H9 (cell line): ENCODE results near the gene GPR68. TPM values are rescaled to one million over a fixed set of nuclear protein-coding genes. Genes with fewer than 3 reads are reported as not detected.

Source experiments
- DNase-seq: peaks from one replicate; pipeline ENCODE4 v3.0.0-alpha.2; 2017
- H2AFZ ChIP-seq: one replicate; pipeline ENCODE4 v1.6.1; 2013; ENCODE audit warnings: mild to moderate bottlenecking, low read length, control low read depth, moderate library complexity
- H2AK5ac ChIP-seq: 2 replicates; pipeline ENCODE4 v1.6.1; 2013; ENCODE audit warnings: low read length, control low read depth, mixed read lengths; ENCODE audit not compliant: insufficient read length
- H2BK120ac ChIP-seq: one replicate; pipeline ENCODE4 v1.6.1; 2013; ENCODE audit warnings: low read depth, mild to moderate bottlenecking, low read length, control low read depth, inconsistent platforms; ENCODE audit not compliant: poor library complexity, severe bottlenecking
- H2BK12ac ChIP-seq: 2 replicates; pipeline ENCODE4 v1.6.1; 2013; ENCODE audit warnings: low read length, control low read depth, mixed read lengths, low read depth; ENCODE audit not compliant: insufficient read length
- H2BK15ac ChIP-seq: 2 replicates; pipeline ENCODE4 v1.6.1; 2013; ENCODE audit warnings: low read depth, low read length, control low read depth
- H2BK20ac ChIP-seq: one replicate; pipeline ENCODE4 v1.6.1; 2013; ENCODE audit warnings: low read depth, mild to moderate bottlenecking, low read length, control low read depth, inconsistent platforms; ENCODE audit not compliant: poor library complexity, severe bottlenecking
- H2BK5ac ChIP-seq: 2 replicates; pipeline ENCODE4 v1.6.1; 2013; ENCODE audit warnings: low read length, control low read depth, mixed read lengths; ENCODE audit not compliant: insufficient read length
- H3K14ac ChIP-seq: 2 replicates; pipeline ENCODE4 v1.6.1; 2013; ENCODE audit warnings: low read length, control low read depth; ENCODE audit not compliant: insufficient read depth
- H3K18ac ChIP-seq: 2 replicates; pipeline ENCODE4 v1.6.1; 2013; ENCODE audit warnings: low read depth, mild to moderate bottlenecking, mixed read lengths, low read length, control low read depth; ENCODE audit not compliant: insufficient read length
- H3K23ac ChIP-seq: 2 replicates; pipeline ENCODE4 v1.6.1; 2013; ENCODE audit warnings: low read length, control low read depth, mixed read lengths, low read depth; ENCODE audit not compliant: insufficient read length
- H3K23me2 ChIP-seq: 2 replicates; pipeline ENCODE4 v1.6.1; 2013; ENCODE audit warnings: low read depth, mild to moderate bottlenecking, mixed read lengths, low read length, control low read depth; ENCODE audit not compliant: insufficient read length, poor library complexity, severe bottlenecking
- H3K27ac ChIP-seq: 2 replicates; pipeline ENCODE4 v1.5.1; 2013; ENCODE audit warnings: low read length, control low read depth, mixed read lengths, low read depth; ENCODE audit not compliant: insufficient read length
- H3K27me3 ChIP-seq: 2 replicates; pipeline ENCODE4 v1.6.1; 2013; ENCODE audit warnings: low read length, control low read depth, inconsistent platforms; ENCODE audit not compliant: insufficient read depth
- H3K4ac ChIP-seq: 2 replicates; pipeline ENCODE4 v1.6.1; 2013; ENCODE audit warnings: low read depth, mild to moderate bottlenecking, control low read depth, inconsistent platforms, low read length, moderate library complexity
- H3K4me1 ChIP-seq: 2 replicates; pipeline ENCODE4 v1.6.1; 2013; ENCODE audit warnings: low read length, control low read depth, inconsistent platforms; ENCODE audit not compliant: insufficient read depth
- H3K4me2 ChIP-seq: 2 replicates; pipeline ENCODE4 v1.6.1; 2013; ENCODE audit warnings: low read length, control low read depth, mixed read lengths; ENCODE audit not compliant: insufficient read length, insufficient read depth
- H3K56ac ChIP-seq: 2 replicates; pipeline ENCODE4 v1.6.1; 2013; ENCODE audit warnings: low read depth, mild to moderate bottlenecking, mixed read lengths, low read length, control low read depth; ENCODE audit not compliant: insufficient read length
- H3K79me1 ChIP-seq: 2 replicates; pipeline ENCODE4 v1.6.1; 2013; ENCODE audit warnings: low read depth, mild to moderate bottlenecking, moderate library complexity, low read length, control low read depth, inconsistent platforms; ENCODE audit not compliant: insufficient read depth, poor library complexity, severe bottlenecking
- H3K79me2 ChIP-seq: 2 replicates; pipeline ENCODE4 v1.6.1; 2013; ENCODE audit warnings: low read length, control low read depth, inconsistent platforms; ENCODE audit not compliant: insufficient read depth
- H3K9ac ChIP-seq: 2 replicates; pipeline ENCODE4 v1.6.1; 2013; ENCODE audit warnings: low read length, control low read depth, mixed read lengths; ENCODE audit not compliant: insufficient read length; ENCODE audit errors: extremely low read depth
- H3K9me3 ChIP-seq: one replicate; pipeline ENCODE4 v1.6.1; 2013; ENCODE audit warnings: low read depth, low read length, inconsistent platforms; ENCODE audit not compliant: control insufficient read depth
- H3T11ph ChIP-seq: one replicate; pipeline ENCODE4 v1.6.1; 2013; ENCODE audit warnings: mild to moderate bottlenecking, low read length, control low read depth, inconsistent platforms
- H4K20me1 ChIP-seq: one replicate; pipeline ENCODE4 v1.6.1; 2013; ENCODE audit not compliant: control insufficient read depth, insufficient read length, insufficient read depth
- H4K5ac ChIP-seq: 2 replicates; pipeline ENCODE4 v1.6.1; 2013; ENCODE audit warnings: low read depth, mild to moderate bottlenecking, mixed read lengths, low read length, control low read depth; ENCODE audit not compliant: insufficient read length
- H4K8ac ChIP-seq: replicated peaks from 2 replicates; pipeline ENCODE4 v1.6.1; 2013; ENCODE audit warnings: low read length, control low read depth, mixed read lengths, low read depth; ENCODE audit not compliant: insufficient read length
- H4K91ac ChIP-seq: 2 replicates; pipeline ENCODE4 v1.6.1; 2013; ENCODE audit warnings: low read depth, mild to moderate bottlenecking, moderate library complexity, mixed read lengths, low read length, control low read depth; ENCODE audit not compliant: insufficient read length
- H3K27ac Mint-ChIP-seq, 3 experiments: 2 replicates in 2 of 3; 3 replicates in 1 of 3; pipeline ENCODE4 v1.8.0; 2020 to 2021; ENCODE audit warnings: mixed read lengths in 3 of 3, mild to moderate bottlenecking in 1 of 3, moderate library complexity in 1 of 3
- H3K27me3 Mint-ChIP-seq: 2 replicates; pipeline ENCODE4 v1.8.0; 2021; ENCODE audit warnings: low read depth, mild to moderate bottlenecking, moderate library complexity, mixed read lengths
- H3K36me3 Mint-ChIP-seq, 3 experiments: 2 replicates in 2 of 3; 3 replicates in 1 of 3; pipeline ENCODE4 v1.8.0; 2020 to 2021; ENCODE audit warnings: low read depth in 3 of 3, mixed read lengths in 3 of 3; ENCODE audit not compliant: insufficient read depth in 1 of 3
- H3K4me1 Mint-ChIP-seq, 2 experiments: 2 replicates each; pipeline ENCODE4 v1.8.0; 2020; ENCODE audit warnings: mixed read lengths in 2 of 2
- H3K4me3 Mint-ChIP-seq, 2 experiments: 2 replicates in 1 of 2; 3 replicates in 1 of 2; pipeline ENCODE4 v1.8.0; 2020 to 2021; ENCODE audit warnings: mild to moderate bottlenecking in 2 of 2, mixed read lengths in 2 of 2, moderate library complexity in 1 of 2
- H3K9me3 Mint-ChIP-seq, 2 experiments: 2 replicates in 1 of 2; 3 replicates in 1 of 2; pipeline ENCODE4 v1.8.0; 2020; ENCODE audit warnings: mild to moderate bottlenecking in 2 of 2, mixed read lengths in 2 of 2, moderate library complexity in 1 of 2
- WGBS: extraction: QIAGEN DNeasy Blood & Tissue Kit; methylation state at CpG from one replicate; pipeline ENCODE4 v1.1.7; 2013; ENCODE audit warnings: missing lambda C conversion rate, low lambda C conversion rate, mixed read lengths; ENCODE audit not compliant: insufficient read length; ENCODE audit errors: extremely low coverage; 5-methylcytosine and 5-hydroxymethylcytosine counted together
- total RNA-seq: library from RNA; stranded (reverse); gene quantifications from 2 replicates; pipeline ENCODE4 v1.2.1, GENCODE V29; 2021
- TF ChIP-seq, protein P1 (sequence below): fragments of 200-600 bp; sonication (generic); conservative IDR thresholded peaks from 3 replicates; pipeline ENCODE4 v1.8.0; 2021; ENCODE audit warnings: antibody characterized with exemption, mild to moderate bottlenecking

Gene GPR68
- total RNA-seq, 1 experiment from 2014 or later = 0.33 TPM

GRCh38 chr14:91279354-91279753 lies 34.9 kb upstream of the GPR68 start:
- Histone ChIP-seq H2BK20ac (no peak overlapping the region), H4K8ac (no peak overlapping the region), H3K4me2 (no peak overlapping the region), H3K4ac (no peak overlapping the region), H4K5ac (no peak overlapping the region), H3K56ac (no peak overlapping the region), H3K9ac (no peak overlapping the region), H3K14ac (no peak overlapping the region), H3K23me2 (no peaks in the 10 kb centered on the region), H3K9me3 (no peaks in the 10 kb centered on the region), H2BK5ac (no peak overlapping the region), H3K18ac (no peak overlapping the region), H3K23ac (no peak overlapping the region), H3K4me1 (no peaks in the 10 kb centered on the region), H2BK15ac (no peak overlapping the region), H3T11ph (no peak overlapping the region), H3K79me2 (no peaks in the 10 kb centered on the region), H2AFZ (no peak overlapping the region), H3K79me1 (no peaks in the 10 kb centered on the region), H3K27ac (no peak overlapping the region), H4K91ac (no peak overlapping the region), H2BK12ac (no peak overlapping the region), H4K20me1 (no peaks in the 10 kb centered on the region), H3K27me3 (no peaks in the 10 kb centered on the region), H2AK5ac (no peak overlapping the region), H2BK120ac (no peak overlapping the region)
- H3K9me3 Mint-ChIP-seq = no peaks in the 10 kb centered on the region
- no peaks in the 10 kb centered on the region for H3K4me1 Mint-ChIP-seq
- 0 out of 7 replicates have a peak overlapping the region, but pooled peaks of 1 of the 3 experiments have one; percentile 23 for H3K27ac Mint-ChIP-seq
- DNase-seq = no peak
- no CpG with 5 or more reads among the region's 10 CpGs for WGBS
- TF ChIP-seq, protein P1, sequence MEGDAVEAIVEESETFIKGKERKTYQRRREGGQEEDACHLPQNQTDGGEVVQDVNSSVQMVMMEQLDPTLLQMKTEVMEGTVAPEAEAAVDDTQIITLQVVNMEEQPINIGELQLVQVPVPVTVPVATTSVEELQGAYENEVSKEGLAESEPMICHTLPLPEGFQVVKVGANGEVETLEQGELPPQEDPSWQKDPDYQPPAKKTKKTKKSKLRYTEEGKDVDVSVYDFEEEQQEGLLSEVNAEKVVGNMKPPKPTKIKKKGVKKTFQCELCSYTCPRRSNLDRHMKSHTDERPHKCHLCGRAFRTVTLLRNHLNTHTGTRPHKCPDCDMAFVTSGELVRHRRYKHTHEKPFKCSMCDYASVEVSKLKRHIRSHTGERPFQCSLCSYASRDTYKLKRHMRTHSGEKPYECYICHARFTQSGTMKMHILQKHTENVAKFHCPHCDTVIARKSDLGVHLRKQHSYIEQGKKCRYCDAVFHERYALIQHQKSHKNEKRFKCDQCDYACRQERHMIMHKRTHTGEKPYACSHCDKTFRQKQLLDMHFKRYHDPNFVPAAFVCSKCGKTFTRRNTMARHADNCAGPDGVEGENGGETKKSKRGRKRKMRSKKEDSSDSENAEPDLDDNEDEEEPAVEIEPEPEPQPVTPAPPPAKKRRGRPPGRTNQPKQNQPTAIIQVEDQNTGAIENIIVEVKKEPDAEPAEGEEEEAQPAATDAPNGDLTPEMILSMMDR = no peak
- no peaks in the 10 kb centered on the region for H3K27me3 Mint-ChIP-seq
- no peak overlapping the region for H3K4me3 Mint-ChIP-seq
- H3K36me3 Mint-ChIP-seq = peaks cover 10 to 84% (median 47%) of the 10 kb centered on the region in 3 experiments
